ENCODE data around the gene LRRC32.

DNA sequence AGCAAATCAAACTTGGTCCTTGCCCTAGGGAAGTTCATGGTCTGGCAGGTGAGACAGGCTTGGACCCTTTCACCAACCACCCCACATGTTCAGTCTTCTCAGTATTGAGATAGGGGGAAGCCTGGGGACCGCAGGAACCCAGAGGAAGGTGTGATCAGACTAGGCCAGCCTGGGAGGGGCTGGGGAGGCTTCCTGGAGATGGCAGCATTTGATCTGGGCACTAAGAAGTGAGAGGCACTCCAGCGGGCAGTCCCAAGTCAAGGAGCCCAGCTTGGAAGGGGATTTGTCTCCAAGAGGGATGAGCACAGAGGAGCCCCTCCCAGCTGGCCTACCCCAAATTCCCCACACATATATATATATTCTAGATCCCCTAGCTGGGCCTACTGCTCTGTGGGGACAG lies 5.4 kb downstream of the LRRC32 start:
- TF ChIP-seq EZH2 (IDR thresholded peaks at IDR 0.05; ENCODE audit: insufficient read depth, poor library complexity, severe bottlenecking): no peak
- TF ChIP-seq EZH2phosphoT487 (IDR thresholded peaks at IDR 0.05; ENCODE audit: insufficient read depth, low read depth): no peak

Measured in GM23248 (cell line).